Gastrocnemius medialis (tissue), 4 donors: Measurements from ENCODE around the gene HOXD9.

Experiments used
- CTCF ChIP-seq, 5 experiments: fragments of 450-650 bp in 3 of 5; fragments of 200-600 bp in 2 of 5; sonication (generic) in 2 of 5; IDR thresholded peaks in 4 of 5; conservative IDR thresholded peaks in 1 of 5; 1 replicate in 4 of 5; 2 replicates in 1 of 5; pipeline ENCODE4 v1.5.1; 2016 to 2019; ENCODE audit warnings: antibody characterized with exemption in 5 of 5, mild to moderate bottlenecking in 3 of 5, moderate library complexity in 3 of 5
- POLR2A ChIP-seq, 2 donors: fragments of 450-650 bp; IDR thresholded peaks; one replicate each; pipeline ENCODE4 v1.6.1; 2017; ENCODE audit warnings: antibody characterized with exemption in 2 of 2, mild to moderate bottlenecking in 2 of 2, moderate library complexity in 2 of 2

- TF ChIP-seq CTCF (IDR thresholded peaks at IDR 0.05 in 4 of 5, conservative IDR thresholded peaks at IDR 0.05 in 1 of 5), result peak; percentile 23 to 86 (median 61)
- no peak for TF ChIP-seq POLR2A (IDR thresholded peaks at IDR 0.05)
Measured at GRCh38 chr2:176088048-176088936, 34.2 kb upstream of the HOXD9 start.
